KMS-11 (cell line): ENCODE results near the gene MGRN1.

Experiments
- H2AFZ ChIP-seq: fragments of 200-600 bp; sonication (generic); 2 replicates; pipeline ENCODE4 v1.6.1; 2016; ENCODE audit warnings: antibody characterized with exemption, mixed run types, low read depth
- H3K27ac ChIP-seq: fragments of 200-600 bp; sonication (generic); 2 replicates; pipeline ENCODE4 v1.6.1; 2016; ENCODE audit warnings: mild to moderate bottlenecking, mixed run types
- H3K27me3 ChIP-seq: fragments of 200-600 bp; sonication (generic); 2 replicates; pipeline ENCODE4 v1.6.1; 2017; ENCODE audit warnings: mild to moderate bottlenecking, low read depth, mixed run types, moderate library complexity; ENCODE audit not compliant: insufficient read depth
- H3K36me3 ChIP-seq: fragments of 200-600 bp; sonication (generic); 2 replicates; pipeline ENCODE4 v1.6.1; 2017; ENCODE audit warnings: mild to moderate bottlenecking, mixed run types; ENCODE audit not compliant: insufficient read depth
- H3K4me1 ChIP-seq: fragments of 200-600 bp; sonication (generic); 2 replicates; pipeline ENCODE4 v1.6.1; 2016; ENCODE audit warnings: mild to moderate bottlenecking, low read depth, mixed run types; ENCODE audit not compliant: poor library complexity, severe bottlenecking
- H3K4me2 ChIP-seq: fragments of 200-600 bp; sonication (generic); 2 replicates; pipeline ENCODE4 v1.7.0; 2016; ENCODE audit warnings: mild to moderate bottlenecking, mixed run types
- H3K4me3 ChIP-seq: fragments of 200-600 bp; sonication (generic); IDR thresholded peaks from 2 replicates; pipeline ENCODE4 v1.6.1; 2017; ENCODE audit warnings: low read depth, low read length, mixed read lengths; ENCODE audit not compliant: insufficient read depth
- H3K79me2 ChIP-seq: fragments of 200-600 bp; sonication (generic); 2 replicates; pipeline ENCODE4 v1.6.1; 2016; ENCODE audit warnings: low read depth, mixed run types; ENCODE audit not compliant: insufficient read depth
- H3K9ac ChIP-seq: fragments of 200-600 bp; sonication (generic); 2 replicates; pipeline ENCODE4 v1.6.1; 2016; ENCODE audit warnings: mild to moderate bottlenecking, mixed run types
- H4K20me1 ChIP-seq: fragments of 200-600 bp; sonication (generic); 2 replicates; pipeline ENCODE4 v1.6.1; 2016; ENCODE audit warnings: mild to moderate bottlenecking, mixed run types; ENCODE audit not compliant: insufficient read depth
- TF ChIP-seq, protein P1 (sequence below): fragments of 200-600 bp; sonication (generic); conservative IDR thresholded peaks from 2 replicates; pipeline ENCODE4 v1.6.1; 2017; ENCODE audit warnings: low read depth, mild to moderate bottlenecking, antibody characterized with exemption, low read length, moderate library complexity, mixed read lengths

The MGRN1 gene

DNA sequence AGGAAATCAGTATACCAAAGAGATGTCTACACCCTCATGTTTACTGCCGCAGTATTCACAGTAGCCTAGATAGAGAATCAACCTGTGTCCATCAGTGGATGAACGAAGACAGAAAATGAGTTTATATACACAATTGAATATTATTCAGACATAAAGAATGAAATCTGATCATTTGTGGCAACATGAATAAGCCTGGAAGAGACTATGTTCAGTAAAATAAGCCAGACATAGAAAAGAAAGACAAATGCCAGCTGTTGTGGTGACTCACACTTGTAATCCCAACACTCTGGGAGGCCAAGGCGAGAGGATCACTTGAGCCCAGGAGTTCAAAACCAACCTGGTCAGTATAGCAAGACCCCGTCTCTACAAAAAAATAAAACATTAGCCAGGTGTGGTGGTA is 84.9 kb downstream of the MGRN1 start:
- Histone ChIP-seq H4K20me1 (no peaks in the 10 kb centered on the region), H3K9ac (no peak overlapping the region), H3K4me1 (no peaks in the 10 kb centered on the region), H3K4me3 (no peak overlapping the region), H2AFZ (no peak overlapping the region), H3K27me3 (no peaks in the 10 kb centered on the region), H3K36me3 (peaks cover 5% of the 10 kb centered on the region; the same call in 1 of the 2 replicates), H3K79me2 (no peaks in the 10 kb centered on the region), H3K27ac (no peak overlapping the region), H3K4me2 (no peak overlapping the region)
- TF ChIP-seq, protein P1, sequence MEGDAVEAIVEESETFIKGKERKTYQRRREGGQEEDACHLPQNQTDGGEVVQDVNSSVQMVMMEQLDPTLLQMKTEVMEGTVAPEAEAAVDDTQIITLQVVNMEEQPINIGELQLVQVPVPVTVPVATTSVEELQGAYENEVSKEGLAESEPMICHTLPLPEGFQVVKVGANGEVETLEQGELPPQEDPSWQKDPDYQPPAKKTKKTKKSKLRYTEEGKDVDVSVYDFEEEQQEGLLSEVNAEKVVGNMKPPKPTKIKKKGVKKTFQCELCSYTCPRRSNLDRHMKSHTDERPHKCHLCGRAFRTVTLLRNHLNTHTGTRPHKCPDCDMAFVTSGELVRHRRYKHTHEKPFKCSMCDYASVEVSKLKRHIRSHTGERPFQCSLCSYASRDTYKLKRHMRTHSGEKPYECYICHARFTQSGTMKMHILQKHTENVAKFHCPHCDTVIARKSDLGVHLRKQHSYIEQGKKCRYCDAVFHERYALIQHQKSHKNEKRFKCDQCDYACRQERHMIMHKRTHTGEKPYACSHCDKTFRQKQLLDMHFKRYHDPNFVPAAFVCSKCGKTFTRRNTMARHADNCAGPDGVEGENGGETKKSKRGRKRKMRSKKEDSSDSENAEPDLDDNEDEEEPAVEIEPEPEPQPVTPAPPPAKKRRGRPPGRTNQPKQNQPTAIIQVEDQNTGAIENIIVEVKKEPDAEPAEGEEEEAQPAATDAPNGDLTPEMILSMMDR, result no peak

DNA sequence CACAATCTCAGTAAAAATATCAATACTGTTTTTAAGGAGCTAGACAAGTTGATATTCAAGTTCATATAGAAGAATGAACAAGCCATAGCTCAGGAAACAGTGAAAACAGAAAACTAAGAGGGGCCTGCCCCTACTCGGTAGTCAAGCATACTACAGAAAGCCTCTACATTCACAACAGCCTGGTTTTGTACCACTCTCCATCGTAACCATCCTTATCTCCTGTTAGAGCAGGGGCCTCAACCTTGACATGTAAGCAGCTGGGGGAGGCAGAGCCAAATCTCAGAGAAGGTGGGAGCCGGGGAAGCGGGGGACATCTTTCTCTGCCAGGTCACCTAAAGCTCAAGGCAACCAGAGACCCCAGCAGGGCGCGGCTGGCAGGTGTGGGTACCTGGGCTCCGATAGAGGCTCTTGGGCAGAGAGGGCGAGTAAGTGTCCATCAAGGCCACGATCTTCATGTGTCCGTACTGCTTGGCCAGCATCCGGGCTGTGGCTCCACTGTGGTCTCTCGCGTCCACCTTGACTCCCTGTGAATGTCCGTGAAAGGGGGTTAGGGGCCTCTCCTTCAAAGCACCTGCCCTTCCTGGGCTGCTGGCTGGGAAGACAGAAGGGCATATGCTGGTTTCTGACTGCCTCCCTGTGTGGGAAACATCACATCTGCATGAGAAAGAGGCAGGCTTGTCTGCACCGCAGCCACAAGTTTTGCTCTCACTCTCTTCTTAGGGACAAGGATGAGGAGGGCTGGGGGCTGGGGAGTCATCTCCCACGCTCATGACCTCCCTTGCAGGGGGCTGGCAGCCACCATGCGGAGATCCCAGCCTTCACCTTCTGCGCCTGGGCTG is 89.3 kb downstream of the MGRN1 start:
- Histone ChIP-seq H3K27ac (no peak overlapping the region), H2AFZ (no peak overlapping the region), H3K36me3 (peaks cover 5% of the 10 kb centered on the region; the same call in 1 of the 2 replicates), H3K4me3 (no peak overlapping the region), H3K9ac (no peak overlapping the region), H4K20me1 (no peaks in the 10 kb centered on the region), H3K4me1 (no peaks in the 10 kb centered on the region), H3K79me2 (no peaks in the 10 kb centered on the region), H3K27me3 (no peaks in the 10 kb centered on the region), H3K4me2 (no peak overlapping the region)
- TF ChIP-seq, protein P1, result no peak

DNA sequence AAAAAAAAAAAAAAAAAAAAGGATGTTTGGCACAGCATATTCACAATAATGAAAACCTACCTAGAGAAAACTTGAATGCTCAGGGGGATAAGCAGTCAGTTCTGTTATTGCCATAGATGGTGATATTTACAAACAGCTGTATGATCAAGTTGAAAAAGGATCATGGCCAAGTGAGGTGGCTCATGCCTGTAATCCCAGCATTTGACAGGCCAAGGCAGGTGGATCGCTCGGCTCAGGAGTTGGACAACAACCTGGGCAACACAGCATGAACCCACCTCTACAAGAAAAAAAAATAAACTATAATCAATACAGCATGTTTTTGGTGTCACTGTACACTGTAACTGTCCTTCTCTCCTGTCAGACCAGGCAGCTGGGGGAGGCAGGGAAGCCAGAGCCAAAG is 90.4 kb downstream of the MGRN1 start:
- no peaks in the 10 kb centered on the region for H3K79me2 ChIP-seq
- no peak overlapping the region for H2AFZ ChIP-seq
- no peaks in the 10 kb centered on the region for H4K20me1 ChIP-seq
- H3K27ac ChIP-seq, result no peak overlapping the region
- no peaks in the 10 kb centered on the region for H3K27me3 ChIP-seq
- TF ChIP-seq, protein P1, result no peak
- H3K4me2 ChIP-seq, result no peak overlapping the region
- H3K4me3 ChIP-seq, result no peak overlapping the region
- H3K4me1 ChIP-seq, result no peaks in the 10 kb centered on the region
- no peak overlapping the region for H3K9ac ChIP-seq
- H3K36me3 ChIP-seq, result peaks cover 5% of the 10 kb centered on the region; the same call in 1 of the 2 replicates

DNA sequence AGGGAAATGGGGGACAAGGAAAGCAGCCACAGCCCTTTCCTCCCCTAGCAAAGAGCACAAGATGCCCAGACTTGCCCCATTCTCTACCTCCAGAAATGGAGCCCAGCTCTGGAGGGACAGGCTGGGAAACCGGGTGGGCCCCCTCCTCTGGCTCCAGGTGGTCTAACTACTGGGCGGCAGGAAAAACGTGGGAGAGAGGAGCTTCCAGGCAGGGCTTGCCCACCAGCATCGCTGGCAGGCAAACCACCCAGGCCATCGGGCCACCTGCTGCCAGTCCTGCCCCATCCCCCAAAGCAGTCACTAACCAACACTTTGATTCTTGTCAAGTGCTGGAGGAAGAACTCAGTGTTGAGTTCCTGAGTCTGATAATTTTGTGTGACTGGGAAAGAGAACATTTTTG is 93.8 kb downstream of the MGRN1 start:
- Histone ChIP-seq H3K79me2 (no peaks in the 10 kb centered on the region), H2AFZ (no peak overlapping the region), H3K27me3 (no peaks in the 10 kb centered on the region), H3K4me1 (no peaks in the 10 kb centered on the region), H3K4me3 (no peak overlapping the region), H4K20me1 (no peaks in the 10 kb centered on the region), H3K27ac (no peak overlapping the region), H3K4me2 (no peak overlapping the region), H3K9ac (no peak overlapping the region), H3K36me3 (peaks cover 4% of the 10 kb centered on the region; the same call in 1 of the 2 replicates)
- TF ChIP-seq, protein P1, result no peak
